ENCODE data around the gene MAGI3. TPM values are rescaled to one million over a fixed set of nuclear protein-coding genes. Genes with fewer than 3 reads are reported as not detected.

Gene MAGI3
- total RNA-seq, 1 experiment from 2014 or later: 27.6 TPM

DNA sequence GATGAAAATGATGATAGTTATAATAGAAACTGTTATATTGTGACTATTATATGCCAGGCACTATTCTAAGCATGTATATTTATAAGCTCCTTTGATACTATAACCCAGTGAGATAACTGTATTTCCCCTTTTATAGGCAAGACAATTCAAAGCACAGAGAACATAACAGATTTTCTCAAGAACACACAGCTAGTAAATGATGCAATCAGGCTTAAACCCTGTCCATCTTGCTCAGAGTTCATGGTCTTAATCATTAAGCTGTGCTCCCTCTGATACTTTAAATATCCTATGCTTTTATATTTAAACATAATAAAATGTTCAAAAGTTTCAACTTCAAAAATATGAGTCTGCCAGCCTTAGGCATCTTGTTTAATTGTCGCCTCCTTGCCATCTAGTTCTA is 280.3 kb downstream of the MAGI3 start:
- POLR2A ChIA-PET: no interaction called here
- CTCF ChIA-PET: no interaction called here

DNA sequence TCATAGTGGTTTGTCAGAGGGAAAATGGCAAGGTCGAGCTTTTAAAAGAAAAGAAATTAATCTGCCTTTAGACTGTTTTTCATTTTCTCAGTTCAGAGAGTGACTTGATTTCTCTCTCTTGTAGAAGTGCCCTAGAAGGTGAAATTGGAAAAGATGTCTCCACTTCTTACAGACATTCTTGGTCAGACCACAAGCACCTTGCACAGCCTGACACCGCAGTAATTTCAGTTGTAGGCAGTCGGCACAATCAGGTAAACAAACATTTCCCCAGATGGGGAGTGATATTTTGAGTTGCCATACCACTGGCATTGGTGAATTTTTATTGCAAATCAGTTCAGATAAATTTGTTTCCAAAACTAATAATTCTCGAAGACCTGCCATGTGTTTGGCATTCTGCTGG is 282.2 kb downstream of the MAGI3 start:
- H3K4me1 Mint-ChIP-seq (ENCODE audit: low read depth, unreplicated experiment): peaks cover 24% of the 10 kb centered on the region
- CTCF ChIA-PET: no interaction called here

More for the DNA sequence above, 280.3 kb downstream of the MAGI3 start:
- Mint-ChIP-seq H3K9me3 (ENCODE audit: unreplicated experiment) (no peaks in the 10 kb centered on the region), H3K27ac (ENCODE audit: unreplicated experiment) (no peak overlapping the region), H3K4me3 (ENCODE audit: unreplicated experiment) (no peak overlapping the region), H3K4me1 (ENCODE audit: low read depth, unreplicated experiment) (peaks cover 18% of the 10 kb centered on the region), H3K36me3 (ENCODE audit: insufficient read depth, unreplicated experiment) (peaks cover 14% of the 10 kb centered on the region), H3K27me3 (ENCODE audit: insufficient read depth, unreplicated experiment) (no peaks in the 10 kb centered on the region)
- Histone ChIP-seq H3K9me3 (no peaks in the 10 kb centered on the region), H3K36me3 (ENCODE audit: control insufficient read depth, insufficient read depth, low read length) (no peaks in the 10 kb centered on the region), H3K27me3 (replicated peaks; ENCODE audit: control insufficient read depth, insufficient read depth, low read length) (no peaks in the 10 kb centered on the region), H3K4me1 (peaks cover 22% of the 10 kb centered on the region; the same call in 1 of the 2 replicates), H3K4me3 (ENCODE audit: low read depth, low read length) (no peak overlapping the region)
- no TSS peak for BruUV-seq (replicated peaks)
- DNase-seq: no peak
- TF ChIP-seq, protein P1, sequence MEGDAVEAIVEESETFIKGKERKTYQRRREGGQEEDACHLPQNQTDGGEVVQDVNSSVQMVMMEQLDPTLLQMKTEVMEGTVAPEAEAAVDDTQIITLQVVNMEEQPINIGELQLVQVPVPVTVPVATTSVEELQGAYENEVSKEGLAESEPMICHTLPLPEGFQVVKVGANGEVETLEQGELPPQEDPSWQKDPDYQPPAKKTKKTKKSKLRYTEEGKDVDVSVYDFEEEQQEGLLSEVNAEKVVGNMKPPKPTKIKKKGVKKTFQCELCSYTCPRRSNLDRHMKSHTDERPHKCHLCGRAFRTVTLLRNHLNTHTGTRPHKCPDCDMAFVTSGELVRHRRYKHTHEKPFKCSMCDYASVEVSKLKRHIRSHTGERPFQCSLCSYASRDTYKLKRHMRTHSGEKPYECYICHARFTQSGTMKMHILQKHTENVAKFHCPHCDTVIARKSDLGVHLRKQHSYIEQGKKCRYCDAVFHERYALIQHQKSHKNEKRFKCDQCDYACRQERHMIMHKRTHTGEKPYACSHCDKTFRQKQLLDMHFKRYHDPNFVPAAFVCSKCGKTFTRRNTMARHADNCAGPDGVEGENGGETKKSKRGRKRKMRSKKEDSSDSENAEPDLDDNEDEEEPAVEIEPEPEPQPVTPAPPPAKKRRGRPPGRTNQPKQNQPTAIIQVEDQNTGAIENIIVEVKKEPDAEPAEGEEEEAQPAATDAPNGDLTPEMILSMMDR (IDR thresholded peaks at IDR 0.05; ENCODE audit: insufficient read depth in 1 of 2, low read depth in 1 of 2, low read length in 1 of 2, severe bottlenecking in 1 of 2, unreplicated experiment in 1 of 2): no peak
- intact Hi-C loops (cut with micrococcal nuclease; ENCODE audit: unreplicated experiment): no loop called here

DNA sequence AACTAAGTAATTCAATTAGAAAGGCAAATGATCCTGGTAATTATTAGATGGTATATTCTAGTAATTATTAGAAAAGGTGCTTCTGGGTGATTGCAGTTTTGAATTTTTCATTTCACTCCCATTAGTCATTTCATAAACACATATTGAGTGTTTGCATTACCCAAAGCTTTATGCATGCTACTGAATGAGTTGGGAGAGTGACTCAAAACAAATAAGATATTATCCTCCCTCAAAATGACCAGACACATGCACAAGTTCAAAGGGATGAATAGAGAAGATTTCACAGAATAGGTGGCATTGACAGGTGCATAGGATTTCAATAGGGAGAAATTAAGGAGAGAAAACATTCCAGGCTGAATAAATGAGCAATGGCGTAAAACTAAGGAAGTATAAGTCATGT is 284.3 kb downstream of the MAGI3 start:
- peaks cover 17% of the 10 kb centered on the region; the same call in 1 of the 2 replicates for H3K4me1 ChIP-seq
- no peaks in the 10 kb centered on the region for H3K9me3 ChIP-seq
- no peak for DNase-seq

More for the DNA sequence above, 282.2 kb downstream of the MAGI3 start:
- POLR2A ChIA-PET: no interaction called here
- BruUV-seq (replicated peaks): no TSS peak
- peaks cover 13% of the 10 kb centered on the region for H3K36me3 Mint-ChIP-seq (ENCODE audit: insufficient read depth, unreplicated experiment)
- no peak for DNase-seq
- H3K9me3 ChIP-seq: no peaks in the 10 kb centered on the region
- TF ChIP-seq, protein P1 (IDR thresholded peaks at IDR 0.05; ENCODE audit: insufficient read depth in 1 of 2, low read depth in 1 of 2, low read length in 1 of 2, severe bottlenecking in 1 of 2, unreplicated experiment in 1 of 2): no peak
- H3K27me3 ChIP-seq (replicated peaks; ENCODE audit: control insufficient read depth, insufficient read depth, low read length): no peaks in the 10 kb centered on the region
- H3K4me3 Mint-ChIP-seq (ENCODE audit: unreplicated experiment): no peak overlapping the region
- H3K4me3 ChIP-seq (ENCODE audit: low read depth, low read length): no peak overlapping the region
- intact Hi-C loops (cut with micrococcal nuclease; ENCODE audit: unreplicated experiment): no loop called here
- H3K27me3 Mint-ChIP-seq (ENCODE audit: insufficient read depth, unreplicated experiment): no peaks in the 10 kb centered on the region
- H3K4me1 ChIP-seq: peaks cover 17% of the 10 kb centered on the region; the same call in 1 of the 2 replicates
- no peaks in the 10 kb centered on the region; the same call in 1 of the 2 replicates for H3K36me3 ChIP-seq (ENCODE audit: control insufficient read depth, insufficient read depth, low read length)
- no peak overlapping the region for H3K27ac Mint-ChIP-seq (ENCODE audit: unreplicated experiment)
- H3K9me3 Mint-ChIP-seq (ENCODE audit: unreplicated experiment): no peaks in the 10 kb centered on the region

More for the DNA sequence above, 284.3 kb downstream of the MAGI3 start:
- CTCF ChIA-PET: no interaction called here
- no peaks in the 10 kb centered on the region for H3K27me3 ChIP-seq (replicated peaks; ENCODE audit: control insufficient read depth, insufficient read depth, low read length)
- Mint-ChIP-seq H3K4me1 (ENCODE audit: low read depth, unreplicated experiment) (peaks cover 28% of the 10 kb centered on the region), H3K4me3 (ENCODE audit: unreplicated experiment) (no peak overlapping the region), H3K36me3 (ENCODE audit: insufficient read depth, unreplicated experiment) (peaks cover 23% of the 10 kb centered on the region), H3K9me3 (ENCODE audit: unreplicated experiment) (no peaks in the 10 kb centered on the region), H3K27me3 (ENCODE audit: insufficient read depth, unreplicated experiment) (no peaks in the 10 kb centered on the region), H3K27ac (ENCODE audit: unreplicated experiment) (no peak overlapping the region)
- H3K4me3 ChIP-seq (ENCODE audit: low read depth, low read length): no peak overlapping the region
- H3K36me3 ChIP-seq (ENCODE audit: control insufficient read depth, insufficient read depth, low read length): no peaks in the 10 kb centered on the region; the same call in 1 of the 2 replicates
- POLR2A ChIA-PET: no interaction called here
- intact Hi-C loops (cut with micrococcal nuclease; ENCODE audit: unreplicated experiment): no loop called here
- TF ChIP-seq, protein P1 (IDR thresholded peaks at IDR 0.05; ENCODE audit: insufficient read depth in 1 of 2, low read depth in 1 of 2, low read length in 1 of 2, severe bottlenecking in 1 of 2, unreplicated experiment in 1 of 2): no peak
- BruUV-seq (replicated peaks): no TSS peak
